NCI-H524 treated with DMSO at 0.1 percent for 48 hours (cell line): ENCODE data around the gene HLA-E.
"Not testable (repeated sequence)": the region's sequence is repeated elsewhere in the genome, so short reads cannot be mapped to it uniquely, and the experiment has no call there.

Source experiments
- DNase-seq: peaks from one replicate; lab custom pipeline; 2025; lab: John Stamatoyannopoulos, UW

The HLA-E gene

GRCh38 chr6:30481211-30481964 is 7.9 kb upstream of the HLA-E start:
- DNase-seq, result no peak

GRCh38 chr6:30481965-30482644 is 7.2 kb upstream of the HLA-E start:
- DNase-seq, result not testable (repeated sequence)

GRCh38 chr6:30483677-30484279 is 5.5 kb upstream of the HLA-E start:
- no peak for DNase-seq

GRCh38 chr6:30485236-30485635 is 4.1 kb upstream of the HLA-E start:
- DNase-seq, result no peak

- DNase-seq, result no peak
These were observed 1.4 kb upstream of the HLA-E start for GRCh38 chr6:30487926-30488325.

- not testable (repeated sequence) for DNase-seq
These were observed 620 bp upstream of the HLA-E start for GRCh38 chr6:30488697-30489080.

- DNase-seq, result no peak
These were observed 942 bp downstream of the HLA-E start for GRCh38 chr6:30490026-30490876.

- DNase-seq, result not testable (repeated sequence)
These were observed 2.1 kb downstream of the HLA-E start for GRCh38 chr6:30491291-30491953.

GRCh38 chr6:30491991-30492952 is 3.0 kb downstream of the HLA-E start:
- DNase-seq, result no peak

- no peak for DNase-seq
These were observed 4.4 kb downstream of the HLA-E start for GRCh38 chr6:30493643-30494250.

GRCh38 chr6:30494291-30494861 is 5.1 kb downstream of the HLA-E start:
- DNase-seq, result no peak

GRCh38 chr6:30495060-30495459 is 5.8 kb downstream of the HLA-E start:
- DNase-seq, result not testable (repeated sequence)

- DNase-seq, result no peak
These were observed 6.7 kb downstream of the HLA-E start for GRCh38 chr6:30495993-30496392.

GRCh38 chr6:30497261-30497599 is 7.9 kb downstream of the HLA-E start:
- not testable (repeated sequence) for DNase-seq

GRCh38 chr6:30497714-30498113 is 8.4 kb downstream of the HLA-E start:
- no peak for DNase-seq

GRCh38 chr6:30498705-30499104 is 9.4 kb downstream of the HLA-E start:
- not testable (repeated sequence) for DNase-seq

- DNase-seq, result no peak
These were observed 11.4 kb downstream of the HLA-E start for GRCh38 chr6:30500421-30501355.
